LNCAP (cell line): ENCODE data around the gene SYNPO.

Experiments used
- TF ChIP-seq, protein P1 (sequence below): fragments of 450-650 bp; IDR thresholded peaks from 2 replicates; pipeline ENCODE4 v1.5.1; 2017; ENCODE audit warnings: mild to moderate bottlenecking

Gene SYNPO

GRCh38 chr5:150603491-150603890, 37.0 kb upstream of the SYNPO start:
- TF ChIP-seq, protein P1, sequence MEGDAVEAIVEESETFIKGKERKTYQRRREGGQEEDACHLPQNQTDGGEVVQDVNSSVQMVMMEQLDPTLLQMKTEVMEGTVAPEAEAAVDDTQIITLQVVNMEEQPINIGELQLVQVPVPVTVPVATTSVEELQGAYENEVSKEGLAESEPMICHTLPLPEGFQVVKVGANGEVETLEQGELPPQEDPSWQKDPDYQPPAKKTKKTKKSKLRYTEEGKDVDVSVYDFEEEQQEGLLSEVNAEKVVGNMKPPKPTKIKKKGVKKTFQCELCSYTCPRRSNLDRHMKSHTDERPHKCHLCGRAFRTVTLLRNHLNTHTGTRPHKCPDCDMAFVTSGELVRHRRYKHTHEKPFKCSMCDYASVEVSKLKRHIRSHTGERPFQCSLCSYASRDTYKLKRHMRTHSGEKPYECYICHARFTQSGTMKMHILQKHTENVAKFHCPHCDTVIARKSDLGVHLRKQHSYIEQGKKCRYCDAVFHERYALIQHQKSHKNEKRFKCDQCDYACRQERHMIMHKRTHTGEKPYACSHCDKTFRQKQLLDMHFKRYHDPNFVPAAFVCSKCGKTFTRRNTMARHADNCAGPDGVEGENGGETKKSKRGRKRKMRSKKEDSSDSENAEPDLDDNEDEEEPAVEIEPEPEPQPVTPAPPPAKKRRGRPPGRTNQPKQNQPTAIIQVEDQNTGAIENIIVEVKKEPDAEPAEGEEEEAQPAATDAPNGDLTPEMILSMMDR: no peak

DNA sequence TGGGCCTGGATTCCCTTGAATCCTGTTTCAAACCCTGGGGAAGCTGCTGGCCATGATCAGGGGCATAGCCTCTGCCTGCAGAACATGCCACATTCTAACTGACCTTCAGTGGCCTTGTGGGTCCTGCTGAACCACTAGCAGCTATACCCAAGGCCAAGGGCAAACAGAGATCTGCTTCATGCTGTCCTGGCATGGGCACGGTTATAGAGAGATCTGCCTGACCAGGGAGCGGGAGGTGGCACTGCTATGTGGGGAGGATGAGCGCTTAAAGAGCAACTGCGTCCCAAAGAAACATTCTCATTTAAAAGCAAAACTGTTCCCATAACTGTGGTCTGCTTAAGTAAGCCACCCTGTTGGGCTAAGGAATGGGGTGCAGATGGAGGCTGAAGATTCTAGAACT, 36.5 kb upstream of the SYNPO start:
- TF ChIP-seq, protein P1: no peak

GRCh38 chr5:150604894-150605440, 35.5 kb upstream of the SYNPO start:
- TF ChIP-seq, protein P1: no peak

DNA sequence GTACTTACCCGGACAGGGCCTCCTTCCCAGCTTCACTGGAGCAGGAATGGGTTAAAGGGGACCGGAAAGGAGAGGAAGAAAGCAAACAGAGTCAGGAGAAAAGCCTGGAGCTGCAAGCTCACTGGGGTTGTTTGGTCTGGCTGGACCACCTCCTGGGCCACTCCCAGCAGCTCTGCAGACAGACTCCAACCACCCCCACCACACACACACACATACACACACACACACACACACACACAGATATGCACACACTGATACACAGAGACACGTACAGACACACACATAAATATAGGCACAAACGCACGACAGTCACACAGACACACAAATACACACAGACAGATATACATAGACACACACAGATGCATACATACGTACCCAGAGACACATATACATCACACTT, 34.9 kb upstream of the SYNPO start:
- TF ChIP-seq, protein P1: no peak

GRCh38 chr5:150606476-150606875, 34.0 kb upstream of the SYNPO start:
- TF ChIP-seq, protein P1: no peak

DNA sequence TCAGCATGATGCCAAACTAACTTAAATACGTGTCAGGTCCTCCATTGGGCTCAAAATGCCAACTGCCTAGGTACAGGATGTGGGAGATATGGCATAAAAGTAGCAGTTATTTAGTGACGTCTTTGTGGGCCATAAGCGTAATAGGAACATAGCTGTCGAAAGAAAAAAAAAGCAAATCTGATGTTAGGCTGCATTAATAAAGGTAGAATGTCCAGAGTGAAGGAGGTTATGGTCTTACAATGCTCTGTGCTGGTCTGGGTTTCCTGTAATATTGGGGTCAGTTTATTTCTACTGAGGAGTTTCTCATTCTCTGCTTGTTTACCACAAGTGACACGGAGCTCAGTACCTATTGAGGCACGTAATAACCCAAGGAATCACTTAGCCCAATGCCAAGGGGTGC, 33.4 kb upstream of the SYNPO start:
- TF ChIP-seq, protein P1: no peak

- TF ChIP-seq, protein P1: no peak
Measured at GRCh38 chr5:150607991-150608390, 32.5 kb upstream of the SYNPO start.

GRCh38 chr5:150608991-150609390, 31.5 kb upstream of the SYNPO start:
- TF ChIP-seq, protein P1: no peak
